ENCODE measurements around the gene MED31. TPM values are rescaled to one million over a fixed set of nuclear protein-coding genes. Genes with fewer than 3 reads are reported as not detected.
A peak's percentile ranks its signal among the peaks of the same experiment; 100 is the strongest.

Gene MED31
- total and polyA plus RNA-seq, 2 donors (not counting 3 experiments of a cell fraction or from before 2014, with no cell fraction given): 13.7 to 29.4 TPM

DNA sequence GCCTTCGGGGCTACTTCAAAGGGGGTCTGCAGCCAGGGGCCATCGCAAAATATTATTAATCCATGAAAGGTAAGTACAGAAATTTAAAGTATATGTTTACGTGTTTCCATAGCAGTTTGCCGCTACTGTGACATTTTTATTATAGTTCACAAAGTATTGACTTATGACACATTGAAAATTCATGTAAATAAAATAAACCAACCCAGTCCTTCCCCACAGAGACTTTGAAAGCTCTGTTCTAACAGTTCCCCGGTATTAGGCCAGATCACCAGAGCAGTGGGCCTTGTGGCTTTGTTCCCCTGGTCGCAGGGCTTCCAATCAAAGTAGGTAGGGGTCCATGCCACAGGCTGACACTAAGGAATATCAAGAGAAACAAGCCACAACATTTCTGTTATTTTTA, 24.8 kb downstream of the MED31 start:
- Histone ChIP-seq H3K9me1 (replicated peaks; ENCODE audit: control insufficient read depth, extremely low read depth, insufficient read depth, low read length) (no peaks in the 10 kb centered on the region), H3K27me3 (ENCODE audit: control insufficient read depth in 2 of 2, insufficient read depth in 2 of 2, low read length in 2 of 2) (no peaks in the 10 kb centered on the region), H3K27ac (ENCODE audit: insufficient read depth, low read depth, low read length) (no peak overlapping the region), H3K79me2 (ENCODE audit: control insufficient read depth, insufficient read depth, low read length) (peaks cover 6% of the 10 kb centered on the region), H3K9me3 (replicated peaks; ENCODE audit: control insufficient read depth, insufficient read depth, low read length) (no peaks in the 10 kb centered on the region), H4K20me1 (replicated peaks; ENCODE audit: control insufficient read depth, extremely low read depth, insufficient read depth, low read length) (peaks cover 5% of the 10 kb centered on the region), H2AFZ (ENCODE audit: low read depth, low read length) (no peak overlapping the region), H3K36me3 (ENCODE audit: control insufficient read depth in 2 of 2, extremely low read depth in 1 of 2, insufficient read depth in 2 of 2, low read length in 2 of 2) (peaks cover 8 to 10% of the 10 kb centered on the region in 2 experiments), H3K4me3 (replicated peaks in 1 of 3; ENCODE audit: insufficient read depth in 1 of 3, low read depth in 1 of 3, low read length in 3 of 3) (no peak overlapping the region), H3K4me2 (ENCODE audit: insufficient read depth, low read length) (peak overlapping the region; percentile 44), H3K4me1 (ENCODE audit: control insufficient read depth, extremely low read depth, insufficient read depth, low read length) (peaks cover 12% of the 10 kb centered on the region), H3K9ac (replicated peaks; ENCODE audit: extremely low read depth, insufficient read depth, low read length) (no peak overlapping the region)
- ChIA-PET CTCF (interaction anchor here (0.7 to 1.3 kb wide), 5 partner anchors 10 to 1188 kb away, joined by 3 to 4 read pairs (median 3); partner anchors contain the start of genes C1QBP and KIAA0753), POLR2A (no interaction called here)
- DNase-seq (ENCODE audit: low read depth, low spot score) (no peak), FAIRE-seq (no peak)
- intact Hi-C loops (cut with micrococcal nuclease) (no loop called here), dilution Hi-C loops (cut with MboI; ENCODE audit: extremely low pct_ligation_motif_present, low sequenced_read_pairs) (no loop called here)
- BruUV-seq (replicated peaks): no TSS peak
- TF ChIP-seq, protein P1, sequence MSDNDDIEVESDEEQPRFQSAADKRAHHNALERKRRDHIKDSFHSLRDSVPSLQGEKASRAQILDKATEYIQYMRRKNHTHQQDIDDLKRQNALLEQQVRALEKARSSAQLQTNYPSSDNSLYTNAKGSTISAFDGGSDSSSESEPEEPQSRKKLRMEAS (IDR thresholded peaks at IDR 0.05; ENCODE audit: insufficient read depth, insufficient read length): no peak
- TF ChIP-seq JUN (IDR thresholded peaks at IDR 0.05; ENCODE audit: borderline replicate concordance, insufficient read depth, insufficient read length, low read depth): no peak
- no peak for TF ChIP-seq FOS (IDR thresholded peaks at IDR 0.05; ENCODE audit: borderline replicate concordance, insufficient read depth, low read length)
- no peak for TF ChIP-seq POLR2A (IDR thresholded peaks at IDR 0.05; ENCODE audit: low read depth, low read length)
- no peak for TF ChIP-seq MYC (IDR thresholded peaks at IDR 0.05; ENCODE audit: low read depth, low read length)
- no peak for TF ChIP-seq POLR2AphosphoS5 (IDR thresholded peaks at IDR 0.05; ENCODE audit: insufficient read depth, low read depth, low read length)
- TF ChIP-seq CTCF (IDR thresholded peaks at IDR 0.05; ENCODE audit: extremely low read depth in 1 of 2, insufficient read depth in 1 of 2, low read depth in 1 of 2, low read length in 2 of 2): no peak
- no peak for TF ChIP-seq GATA2 (IDR thresholded peaks at IDR 0.05; ENCODE audit: insufficient read depth, insufficient read length, low read depth, low read length)
- no peak for TF ChIP-seq EZH2 (IDR thresholded peaks at IDR 0.05; ENCODE audit: borderline replicate concordance, low read depth, low read length, severe bottlenecking)

Measured in endothelial cell of umbilical vein (primary cell).